Fibroblast of mammary gland (primary cell): ENCODE data around the gene LIMCH1.

Experiments used
- DNase-seq: peaks from one replicate; pipeline ENCODE4 v3.0.0-alpha.2; 2010; ENCODE audit warnings: low read depth
- H3K4me3 ChIP-seq: 2 replicates; pipeline ENCODE4 v1.5.1; 2011; ENCODE audit warnings: low read depth, mild to moderate bottlenecking, low read length, moderate library complexity; ENCODE audit not compliant: control insufficient read depth
- TF ChIP-seq, protein P1 (sequence below): conservative IDR thresholded peaks from 2 replicates; pipeline ENCODE4 v1.5.1; 2011; ENCODE audit warnings: low read depth, low read length, inconsistent platforms; ENCODE audit not compliant: control insufficient read depth, insufficient read depth

The LIMCH1 gene

DNA sequence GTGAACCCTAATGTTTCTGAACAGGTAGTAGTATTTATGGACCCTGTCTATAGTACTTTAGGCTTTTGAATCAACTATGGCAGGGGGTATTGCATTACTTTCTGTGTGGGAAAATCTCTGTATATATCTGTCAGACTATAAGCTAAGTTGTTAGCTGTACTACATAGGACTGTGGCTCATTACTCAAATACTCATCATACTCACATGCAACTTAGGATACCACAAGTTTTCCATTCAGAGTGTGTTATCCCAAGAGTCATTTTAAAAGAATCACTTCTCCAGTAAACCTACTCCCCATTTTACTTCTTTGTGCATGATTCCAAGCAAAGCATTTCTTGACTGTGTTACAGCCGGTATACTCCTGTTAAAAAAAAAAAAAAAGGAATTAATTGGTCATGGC, 115.0 kb downstream of the LIMCH1 start:
- no peak overlapping the region for H3K4me3 ChIP-seq
- TF ChIP-seq, protein P1, sequence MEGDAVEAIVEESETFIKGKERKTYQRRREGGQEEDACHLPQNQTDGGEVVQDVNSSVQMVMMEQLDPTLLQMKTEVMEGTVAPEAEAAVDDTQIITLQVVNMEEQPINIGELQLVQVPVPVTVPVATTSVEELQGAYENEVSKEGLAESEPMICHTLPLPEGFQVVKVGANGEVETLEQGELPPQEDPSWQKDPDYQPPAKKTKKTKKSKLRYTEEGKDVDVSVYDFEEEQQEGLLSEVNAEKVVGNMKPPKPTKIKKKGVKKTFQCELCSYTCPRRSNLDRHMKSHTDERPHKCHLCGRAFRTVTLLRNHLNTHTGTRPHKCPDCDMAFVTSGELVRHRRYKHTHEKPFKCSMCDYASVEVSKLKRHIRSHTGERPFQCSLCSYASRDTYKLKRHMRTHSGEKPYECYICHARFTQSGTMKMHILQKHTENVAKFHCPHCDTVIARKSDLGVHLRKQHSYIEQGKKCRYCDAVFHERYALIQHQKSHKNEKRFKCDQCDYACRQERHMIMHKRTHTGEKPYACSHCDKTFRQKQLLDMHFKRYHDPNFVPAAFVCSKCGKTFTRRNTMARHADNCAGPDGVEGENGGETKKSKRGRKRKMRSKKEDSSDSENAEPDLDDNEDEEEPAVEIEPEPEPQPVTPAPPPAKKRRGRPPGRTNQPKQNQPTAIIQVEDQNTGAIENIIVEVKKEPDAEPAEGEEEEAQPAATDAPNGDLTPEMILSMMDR: no peak
- DNase-seq: no peak

GRCh38 chr4:41653523-41653922, 115.6 kb downstream of the LIMCH1 start:
- H3K4me3 ChIP-seq: no peak overlapping the region
- TF ChIP-seq, protein P1: no peak
- no peak for DNase-seq

DNA sequence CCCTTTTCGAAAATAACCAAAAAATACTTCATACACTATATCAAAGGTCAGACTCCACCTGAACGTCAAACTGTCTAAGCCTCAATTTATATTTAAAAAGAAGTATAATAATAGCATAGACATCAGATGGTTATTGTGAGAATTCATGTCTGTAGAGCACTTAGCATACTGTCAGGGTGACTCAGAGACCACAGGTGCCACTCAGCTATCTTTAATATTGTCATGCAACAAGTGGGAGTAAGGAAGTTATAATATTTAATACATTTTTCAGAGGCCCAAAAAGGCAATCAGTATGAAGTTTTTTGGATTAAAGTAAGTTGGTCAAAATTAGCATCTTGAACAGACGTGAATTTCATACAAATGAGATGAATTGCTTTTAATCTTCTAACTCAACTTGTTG, 117.2 kb downstream of the LIMCH1 start:
- TF ChIP-seq, protein P1: no peak
- H3K4me3 ChIP-seq: no peak overlapping the region
- no peak for DNase-seq

DNA sequence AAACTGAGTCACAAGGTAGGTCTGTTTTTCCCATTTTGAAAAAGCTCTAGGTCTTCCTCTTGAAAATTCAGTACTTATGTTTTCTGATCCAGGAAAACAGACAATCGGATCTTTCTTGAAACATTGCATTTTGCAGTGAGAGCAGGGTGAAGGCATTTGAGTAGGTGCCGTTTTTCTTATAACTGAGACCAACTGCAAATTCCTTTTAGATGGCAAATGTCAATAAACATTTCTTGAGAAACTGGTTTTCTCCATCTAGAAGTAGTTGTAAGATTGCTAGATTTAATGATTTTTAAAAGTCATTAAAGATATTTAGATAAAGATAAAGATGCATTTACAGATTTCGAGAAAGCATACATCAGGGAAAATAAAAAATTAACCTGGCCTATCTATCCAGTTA, 118.1 kb downstream of the LIMCH1 start:
- no peak for DNase-seq
- H3K4me3 ChIP-seq: no peak overlapping the region
- TF ChIP-seq, protein P1: no peak

- no peak overlapping the region for H3K4me3 ChIP-seq
- DNase-seq: no peak
- TF ChIP-seq, protein P1: no peak
These were observed 118.9 kb downstream of the LIMCH1 start for GRCh38 chr4:41656572-41657520.

DNA sequence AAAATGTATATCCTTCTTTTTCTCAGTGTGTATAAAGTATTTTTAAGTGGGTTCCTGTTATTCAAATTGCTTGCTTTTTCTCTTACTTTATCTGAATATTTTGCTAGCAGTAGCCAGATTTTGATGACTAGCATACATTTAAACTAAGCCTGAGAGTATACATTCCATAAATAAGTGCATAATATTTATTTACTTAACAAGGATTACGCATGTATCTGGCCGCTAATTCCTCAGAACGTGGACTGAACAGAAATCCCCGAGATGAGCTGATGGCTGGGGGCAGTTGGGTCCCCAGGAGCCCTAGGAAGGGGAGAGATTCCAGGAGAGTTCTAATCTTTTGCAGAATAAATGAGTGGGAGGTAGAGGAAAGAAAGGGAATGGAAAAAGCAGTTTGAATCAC, 119.6 kb downstream of the LIMCH1 start:
- DNase-seq: no peak

More for the DNA sequence above, 119.6 kb downstream of the LIMCH1 start:
- TF ChIP-seq, protein P1: no peak
- no peak overlapping the region for H3K4me3 ChIP-seq
